Heart left ventricle (tissue), 13 donors: ENCODE results near the gene KCTD12.

Experiments
- POLR2A ChIP-seq, 2 donors: fragments of 450-650 bp; IDR thresholded peaks; one replicate each; pipeline ENCODE4 v1.6.1; 2017; ENCODE audit warnings: antibody characterized with exemption in 2 of 2, mild to moderate bottlenecking in 2 of 2, moderate library complexity in 2 of 2
- TF ChIP-seq, protein P1 (sequence below), 12 donors: fragments of 200-600 bp; sonication (generic) in 4 of 12; IDR thresholded peaks; one replicate each; pipeline versions ENCODE4 v1.5.0 to v1.8.0; 2018 to 2022; ENCODE audit warnings: antibody characterized with exemption in 12 of 12, mild to moderate bottlenecking in 5 of 12
- donor health status: ischemic (EF 13 %, LVEDD 7.1; RV severe dilation, severe dysfunction).
- donor health status: DM: no; HTN: yes; CAD: no.
- donor health status: DM: no; HTN: no; CAD: no.
- donor health status: ischemic (EF 25% LVEDD 6.9; RV normal size, moderate dysfunction).
- donor health status: ischemic (EF 25% LVEDD 5.7; RV mildly dilated, moderate dysfunction).
- donor health status: ischemic (EF 35%, LVEDD 5.7; RV mildly dilated, moderate dysfunction).
- donor health status: nonischemic (EF 11% LVEDD 7.7; RV severe dilation, severe dysfunction).
- donor health status: DM: yes; HTN: yes; CAD: no.
- donor health status: PGD.
- donor health status: ischemic (EF 29% LVEDD 5.4; RV normal size, mild dysfunction).
- donor health status: nonischemic (EF 23%, LVEDD 6.1; RV moderate dilation, normal function).

DNA sequence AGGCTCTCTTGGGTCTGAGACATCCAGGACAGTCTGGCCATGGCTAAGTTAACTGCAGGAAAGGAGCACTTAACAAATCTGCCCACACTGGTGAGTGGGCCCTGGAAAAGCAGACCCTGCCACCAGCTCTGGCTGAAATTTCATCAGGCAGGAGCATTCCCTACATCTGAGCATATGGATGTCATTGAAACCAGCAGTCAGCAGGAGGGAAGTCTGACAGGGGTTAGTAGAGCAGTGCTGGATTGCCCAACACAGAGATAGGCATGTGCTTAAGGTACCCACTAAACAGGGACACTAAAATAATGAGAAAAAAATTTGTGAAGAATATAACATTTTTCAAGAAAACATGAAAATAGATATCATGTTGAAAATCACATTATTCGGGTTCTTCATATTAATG, 48.5 kb upstream of the KCTD12 start:
- TF ChIP-seq, protein P1, sequence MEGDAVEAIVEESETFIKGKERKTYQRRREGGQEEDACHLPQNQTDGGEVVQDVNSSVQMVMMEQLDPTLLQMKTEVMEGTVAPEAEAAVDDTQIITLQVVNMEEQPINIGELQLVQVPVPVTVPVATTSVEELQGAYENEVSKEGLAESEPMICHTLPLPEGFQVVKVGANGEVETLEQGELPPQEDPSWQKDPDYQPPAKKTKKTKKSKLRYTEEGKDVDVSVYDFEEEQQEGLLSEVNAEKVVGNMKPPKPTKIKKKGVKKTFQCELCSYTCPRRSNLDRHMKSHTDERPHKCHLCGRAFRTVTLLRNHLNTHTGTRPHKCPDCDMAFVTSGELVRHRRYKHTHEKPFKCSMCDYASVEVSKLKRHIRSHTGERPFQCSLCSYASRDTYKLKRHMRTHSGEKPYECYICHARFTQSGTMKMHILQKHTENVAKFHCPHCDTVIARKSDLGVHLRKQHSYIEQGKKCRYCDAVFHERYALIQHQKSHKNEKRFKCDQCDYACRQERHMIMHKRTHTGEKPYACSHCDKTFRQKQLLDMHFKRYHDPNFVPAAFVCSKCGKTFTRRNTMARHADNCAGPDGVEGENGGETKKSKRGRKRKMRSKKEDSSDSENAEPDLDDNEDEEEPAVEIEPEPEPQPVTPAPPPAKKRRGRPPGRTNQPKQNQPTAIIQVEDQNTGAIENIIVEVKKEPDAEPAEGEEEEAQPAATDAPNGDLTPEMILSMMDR (IDR thresholded peaks at IDR 0.05) = no peak
- no peak for TF ChIP-seq POLR2A (IDR thresholded peaks at IDR 0.05)
